Measurements from ENCODE around the gene CRYBB1.

CRYBB1 gene

DNA sequence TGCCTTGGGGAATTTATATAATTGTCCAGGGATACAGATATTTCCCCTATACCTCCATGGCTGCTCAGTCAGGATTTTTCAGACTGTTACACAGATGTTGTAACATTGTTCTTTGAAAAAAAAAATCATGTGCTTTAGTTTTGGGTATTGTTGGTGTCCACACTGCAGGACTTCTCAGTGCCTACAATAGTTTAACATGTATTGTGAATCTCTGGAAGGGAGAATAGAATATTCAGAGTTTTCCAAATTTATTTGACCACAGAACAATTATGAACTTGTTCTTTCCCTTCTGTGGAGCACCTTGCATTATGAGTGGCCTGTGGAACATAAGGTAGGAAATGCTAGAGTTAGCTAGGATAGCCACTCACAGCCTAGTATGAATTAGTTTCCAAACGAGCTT, 18.5 kb upstream of the CRYBB1 start:
- in situ Hi-C loops (cut with HindIII; ENCODE audit: low sequenced_read_pairs), result no loop called here
- DNase-seq (ENCODE audit: low read depth, low spot score), result no peak
- TF ChIP-seq, protein P1, sequence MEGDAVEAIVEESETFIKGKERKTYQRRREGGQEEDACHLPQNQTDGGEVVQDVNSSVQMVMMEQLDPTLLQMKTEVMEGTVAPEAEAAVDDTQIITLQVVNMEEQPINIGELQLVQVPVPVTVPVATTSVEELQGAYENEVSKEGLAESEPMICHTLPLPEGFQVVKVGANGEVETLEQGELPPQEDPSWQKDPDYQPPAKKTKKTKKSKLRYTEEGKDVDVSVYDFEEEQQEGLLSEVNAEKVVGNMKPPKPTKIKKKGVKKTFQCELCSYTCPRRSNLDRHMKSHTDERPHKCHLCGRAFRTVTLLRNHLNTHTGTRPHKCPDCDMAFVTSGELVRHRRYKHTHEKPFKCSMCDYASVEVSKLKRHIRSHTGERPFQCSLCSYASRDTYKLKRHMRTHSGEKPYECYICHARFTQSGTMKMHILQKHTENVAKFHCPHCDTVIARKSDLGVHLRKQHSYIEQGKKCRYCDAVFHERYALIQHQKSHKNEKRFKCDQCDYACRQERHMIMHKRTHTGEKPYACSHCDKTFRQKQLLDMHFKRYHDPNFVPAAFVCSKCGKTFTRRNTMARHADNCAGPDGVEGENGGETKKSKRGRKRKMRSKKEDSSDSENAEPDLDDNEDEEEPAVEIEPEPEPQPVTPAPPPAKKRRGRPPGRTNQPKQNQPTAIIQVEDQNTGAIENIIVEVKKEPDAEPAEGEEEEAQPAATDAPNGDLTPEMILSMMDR (IDR thresholded peaks at IDR 0.05; ENCODE audit: low read depth, low read length), result no peak
- no peak overlapping the region for H3K4me3 ChIP-seq (ENCODE audit: low read depth, low read length)

DNA sequence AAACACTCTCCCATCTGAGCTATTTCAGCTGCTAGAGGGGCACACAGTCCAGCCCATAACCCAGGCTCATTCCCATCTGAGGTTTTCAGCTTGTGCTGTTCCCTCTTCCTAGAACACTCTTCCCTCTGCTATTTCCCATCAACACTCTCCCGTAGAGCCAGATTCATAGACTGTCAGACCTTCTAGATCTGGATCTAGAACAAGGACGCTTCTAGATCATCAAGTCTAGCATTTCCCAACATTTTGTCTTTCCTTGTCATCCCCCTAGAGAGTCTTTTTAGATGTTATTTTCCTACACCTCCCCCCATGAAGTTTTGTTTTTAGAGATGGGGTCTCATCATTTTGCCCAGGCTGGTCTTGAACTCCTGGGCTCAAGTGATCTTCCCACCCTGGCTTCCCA, 17.3 kb upstream of the CRYBB1 start:
- no peak for DNase-seq (ENCODE audit: low read depth, low spot score)
- no peak overlapping the region for H3K4me3 ChIP-seq (ENCODE audit: low read depth, low read length)
- in situ Hi-C loops (cut with HindIII; ENCODE audit: low sequenced_read_pairs), result no loop called here
- TF ChIP-seq, protein P1 (IDR thresholded peaks at IDR 0.05; ENCODE audit: low read depth, low read length), result no peak

DNA sequence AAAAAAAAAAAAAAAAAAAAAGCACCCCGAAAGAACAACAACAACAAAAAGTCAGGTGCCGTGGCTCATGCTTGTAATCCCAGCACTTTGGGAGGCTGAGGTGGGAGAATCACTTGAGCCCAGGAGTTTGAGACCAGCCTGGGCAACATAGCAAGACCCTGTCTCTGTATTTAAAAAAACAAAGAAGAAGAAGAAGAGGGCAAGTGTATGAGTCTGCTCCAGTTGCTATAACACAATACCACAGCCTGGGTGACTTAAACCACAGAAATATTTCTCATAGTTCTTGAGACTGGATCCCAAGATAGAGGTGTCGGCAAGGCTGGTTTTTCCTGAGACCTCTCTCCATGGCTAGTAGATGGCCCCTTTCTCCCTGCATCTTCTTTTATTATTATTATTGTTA, 16.4 kb upstream of the CRYBB1 start:
- DNase-seq (ENCODE audit: low read depth, low spot score), result no peak
- TF ChIP-seq, protein P1 (IDR thresholded peaks at IDR 0.05; ENCODE audit: low read depth, low read length), result no peak
- in situ Hi-C loops (cut with HindIII; ENCODE audit: low sequenced_read_pairs), result no loop called here
- H3K4me3 ChIP-seq (ENCODE audit: low read depth, low read length), result no peak overlapping the region

DNA sequence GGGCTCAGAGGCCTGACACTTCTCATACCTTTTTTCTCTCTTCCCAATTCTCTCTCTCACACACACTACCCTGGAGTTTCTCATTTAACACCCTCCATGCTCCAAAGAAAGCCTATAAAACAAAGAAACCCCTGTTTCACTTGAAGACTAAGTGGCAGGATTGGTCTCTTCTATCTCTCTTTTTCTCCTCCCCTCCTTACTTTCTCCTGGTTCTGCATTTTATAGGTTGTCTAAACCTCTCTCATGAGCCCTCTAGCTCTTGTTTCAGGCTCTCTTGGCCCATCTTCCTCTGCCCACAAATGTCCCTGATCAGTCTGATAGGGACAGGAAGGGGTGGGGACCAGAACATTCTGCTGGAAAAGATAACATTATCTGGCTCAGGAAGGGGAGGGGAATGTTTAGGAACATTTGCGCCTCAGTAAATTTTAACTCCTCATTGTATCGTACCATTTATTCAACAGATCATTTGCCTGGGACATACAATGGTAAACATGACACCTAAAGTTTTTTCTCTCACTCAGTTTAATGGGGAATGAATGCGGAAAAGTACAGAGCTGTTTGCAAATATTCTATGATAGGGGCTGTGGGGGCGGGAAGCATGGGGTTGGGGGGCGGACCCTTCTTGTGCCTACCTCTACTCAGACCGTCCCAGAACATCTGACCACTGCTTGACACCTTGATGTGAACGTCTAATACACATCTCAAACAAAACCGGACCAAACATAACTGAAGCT, 14.8 kb upstream of the CRYBB1 start:
- no peak for DNase-seq (ENCODE audit: low read depth, low spot score)
- in situ Hi-C loops (cut with HindIII; ENCODE audit: low sequenced_read_pairs), result no loop called here
- TF ChIP-seq, protein P1 (IDR thresholded peaks at IDR 0.05; ENCODE audit: low read depth, low read length), result no peak
- no peak overlapping the region for H3K4me3 ChIP-seq (ENCODE audit: low read depth, low read length)

DNA sequence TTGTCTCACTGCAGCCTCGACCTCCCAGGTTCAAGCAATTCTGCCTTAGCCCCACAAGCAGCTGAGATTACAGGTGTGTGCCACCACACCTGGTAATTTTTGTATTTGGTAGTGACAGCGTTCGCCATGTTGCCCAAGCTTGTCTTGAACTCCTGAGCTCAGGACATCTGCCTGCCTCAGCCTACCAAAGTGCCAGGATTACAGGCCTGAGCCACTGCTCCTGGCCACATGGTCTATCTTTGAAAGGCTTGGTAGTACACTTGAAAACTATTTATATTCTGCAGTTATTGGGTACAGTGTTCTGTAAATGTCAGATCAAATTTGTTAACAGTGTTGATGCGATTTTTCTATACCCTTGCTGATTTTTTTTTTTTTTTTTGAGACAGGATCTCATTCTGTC, 13.5 kb upstream of the CRYBB1 start:
- TF ChIP-seq, protein P1 (IDR thresholded peaks at IDR 0.05; ENCODE audit: low read depth, low read length), result no peak
- H3K4me3 ChIP-seq (ENCODE audit: low read depth, low read length), result no peak overlapping the region
- no peak for DNase-seq (ENCODE audit: low read depth, low spot score)
- in situ Hi-C loops (cut with HindIII; ENCODE audit: low sequenced_read_pairs), result no loop called here

DNA sequence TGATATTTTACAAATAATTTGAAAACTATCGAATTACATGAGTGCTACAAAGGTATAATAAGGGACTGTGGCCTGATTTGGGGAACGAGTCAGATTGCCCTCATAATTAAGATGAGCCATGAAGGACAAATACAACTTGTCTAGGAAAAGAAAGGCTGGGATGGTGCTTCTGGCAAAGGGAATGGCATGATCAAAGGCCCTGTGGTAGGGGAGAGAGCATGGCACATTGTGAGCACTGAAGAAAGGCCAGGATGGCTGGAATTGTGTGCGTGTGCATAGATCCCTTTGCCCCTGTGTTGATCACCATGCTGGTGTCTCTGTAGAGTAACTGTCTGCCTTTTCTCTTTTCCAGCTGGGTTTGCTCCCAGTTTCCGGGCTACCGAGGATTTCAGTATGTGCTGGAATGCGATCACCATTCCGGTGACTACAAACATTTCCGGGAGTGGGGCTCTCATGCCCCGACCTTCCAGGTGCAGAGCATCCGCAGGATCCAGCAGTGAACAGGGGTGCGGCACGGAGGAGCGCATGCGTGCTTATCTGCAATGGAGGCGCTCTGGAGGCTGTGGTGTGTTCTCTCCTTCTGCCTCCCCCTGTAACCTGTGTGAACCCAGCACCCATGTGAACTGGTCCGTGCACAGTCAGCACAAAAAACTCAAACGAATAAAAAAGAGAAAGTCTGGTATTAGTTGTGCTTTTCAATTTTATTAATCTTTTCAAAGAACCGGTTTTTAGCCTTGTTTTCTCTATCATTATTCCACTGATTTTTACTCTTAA, 12.3 kb upstream of the CRYBB1 start:
- DNase-seq (ENCODE audit: low read depth, low spot score), result no peak
- no peak overlapping the region for H3K4me3 ChIP-seq (ENCODE audit: low read depth, low read length)
- in situ Hi-C loops (cut with HindIII; ENCODE audit: low sequenced_read_pairs), result no loop called here
- TF ChIP-seq, protein P1 (IDR thresholded peaks at IDR 0.05; ENCODE audit: low read depth, low read length), result no peak

All from astrocyte of the spinal cord (primary cell).